RWPE1 (cell line): ENCODE data around the gene FBXL17.

ENCODE experiments used
- CTCF ChIA-PET: fragments of 350-600 bp; sonication (Branson Sonifier 250); formaldehyde crosslinking; extraction: SDS; loops from one replicate; lab custom pipeline; 2021; lab: Yijun Ruan, JAX
- POLR2A ChIA-PET: fragments of 400-600 bp; formaldehyde crosslinking; extraction: SDS; loops from one replicate; lab custom pipeline; 2020; ENCODE audit warnings: antibody characterized with exemption; ENCODE audit not compliant: low non-redundant PET; lab: Yijun Ruan, JAX
- DNase-seq: peaks from one replicate; pipeline ENCODE4 v3.0.0; 2012; ENCODE audit warnings: low spot score
- H3K27ac ChIP-seq: fragments of 450-650 bp; 2 replicates; pipeline ENCODE4 v1.5.1; 2017
- TF ChIP-seq, protein P1 (sequence below): fragments of 450-650 bp; conservative IDR thresholded peaks from 2 replicates; pipeline ENCODE4 v1.5.1; 2017; ENCODE audit warnings: low read depth, mild to moderate bottlenecking

FBXL17 gene

DNA sequence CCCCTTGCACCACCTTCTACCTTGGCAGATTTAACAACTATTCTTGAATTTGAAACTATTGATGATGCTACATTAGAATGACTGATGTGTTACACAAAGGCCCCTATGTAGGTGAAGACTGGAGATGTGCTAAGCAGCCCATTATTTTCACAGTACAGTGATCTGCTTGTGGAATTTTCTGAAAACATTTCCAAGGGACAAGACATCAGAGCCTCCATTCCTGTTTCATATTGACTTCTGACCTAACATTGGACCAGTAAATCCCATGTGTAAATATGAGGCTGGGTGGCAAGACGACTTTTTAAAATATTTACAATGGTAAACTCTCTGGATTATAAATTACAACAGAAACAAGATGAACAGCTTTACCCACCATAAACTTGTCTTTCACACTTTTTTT is 445.4 kb downstream of the FBXL17 start:
- TF ChIP-seq, protein P1, sequence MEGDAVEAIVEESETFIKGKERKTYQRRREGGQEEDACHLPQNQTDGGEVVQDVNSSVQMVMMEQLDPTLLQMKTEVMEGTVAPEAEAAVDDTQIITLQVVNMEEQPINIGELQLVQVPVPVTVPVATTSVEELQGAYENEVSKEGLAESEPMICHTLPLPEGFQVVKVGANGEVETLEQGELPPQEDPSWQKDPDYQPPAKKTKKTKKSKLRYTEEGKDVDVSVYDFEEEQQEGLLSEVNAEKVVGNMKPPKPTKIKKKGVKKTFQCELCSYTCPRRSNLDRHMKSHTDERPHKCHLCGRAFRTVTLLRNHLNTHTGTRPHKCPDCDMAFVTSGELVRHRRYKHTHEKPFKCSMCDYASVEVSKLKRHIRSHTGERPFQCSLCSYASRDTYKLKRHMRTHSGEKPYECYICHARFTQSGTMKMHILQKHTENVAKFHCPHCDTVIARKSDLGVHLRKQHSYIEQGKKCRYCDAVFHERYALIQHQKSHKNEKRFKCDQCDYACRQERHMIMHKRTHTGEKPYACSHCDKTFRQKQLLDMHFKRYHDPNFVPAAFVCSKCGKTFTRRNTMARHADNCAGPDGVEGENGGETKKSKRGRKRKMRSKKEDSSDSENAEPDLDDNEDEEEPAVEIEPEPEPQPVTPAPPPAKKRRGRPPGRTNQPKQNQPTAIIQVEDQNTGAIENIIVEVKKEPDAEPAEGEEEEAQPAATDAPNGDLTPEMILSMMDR, result no peak
- H3K27ac ChIP-seq, result no peak overlapping the region
- no peak for DNase-seq
- POLR2A ChIA-PET, result no interaction called here
- CTCF ChIA-PET, result no interaction called here

DNA sequence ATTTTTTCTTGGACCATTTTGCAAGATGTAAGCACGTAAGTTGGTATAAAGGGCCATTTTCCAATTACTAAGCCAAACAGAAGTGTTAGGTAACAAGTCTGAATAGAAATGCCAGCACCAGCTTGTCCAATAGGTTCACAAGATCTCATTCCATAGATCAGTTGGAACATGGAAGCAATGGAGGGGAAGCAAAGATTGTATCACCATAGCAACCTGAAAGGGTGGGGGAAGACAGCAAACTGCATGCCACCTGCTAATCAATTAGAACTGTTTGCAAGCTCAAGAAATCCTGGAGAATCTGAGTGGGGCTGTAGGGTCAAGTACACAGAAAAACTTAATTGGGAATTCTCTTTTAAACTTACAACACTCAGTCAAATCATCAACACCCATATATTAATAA is 446.3 kb downstream of the FBXL17 start:
- TF ChIP-seq, protein P1, result no peak
- H3K27ac ChIP-seq, result no peak overlapping the region
- DNase-seq, result no peak
- POLR2A ChIA-PET, result no interaction called here
- CTCF ChIA-PET, result no interaction called here

DNA sequence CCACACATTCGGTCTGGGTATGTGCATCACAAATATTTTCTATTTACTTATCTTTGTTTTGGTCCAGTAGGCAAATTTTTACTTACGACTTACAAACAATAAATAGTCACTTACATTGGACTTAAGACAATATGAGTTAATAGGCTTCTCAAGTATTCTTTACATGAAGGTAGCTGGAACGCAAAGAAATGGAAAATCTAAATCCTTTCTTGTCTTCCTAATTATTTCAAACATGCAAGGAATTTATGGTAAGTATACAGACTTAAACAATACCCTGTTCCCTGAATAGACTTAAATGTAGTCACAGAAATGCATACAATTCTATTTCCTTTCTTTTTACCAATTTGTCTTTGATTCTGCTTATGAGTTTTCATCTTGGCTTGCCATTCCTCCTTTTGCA is 448.6 kb downstream of the FBXL17 start:
- TF ChIP-seq, protein P1, result no peak
- ChIA-PET CTCF (no interaction called here), POLR2A (no interaction called here)
- DNase-seq, result no peak
- H3K27ac ChIP-seq, result no peak overlapping the region

DNA sequence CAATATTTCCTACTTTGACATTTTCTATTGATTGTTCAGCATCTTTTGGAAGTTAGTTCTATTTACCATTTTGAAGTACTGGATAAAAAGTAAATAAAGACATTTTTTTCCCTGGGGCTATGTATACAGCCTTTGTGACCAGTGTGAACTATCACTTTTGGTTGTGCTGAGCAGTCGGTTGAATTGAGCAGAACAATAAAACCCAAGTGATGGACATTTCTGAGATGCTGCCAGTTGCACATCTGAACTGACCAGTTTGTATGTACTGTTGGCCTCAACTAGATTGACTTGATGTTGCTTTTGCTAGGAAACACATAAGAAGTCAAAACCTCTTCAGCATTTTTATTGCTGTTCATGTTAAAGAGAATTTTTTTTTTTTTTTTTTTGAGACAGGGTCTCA is 451.0 kb downstream of the FBXL17 start:
- TF ChIP-seq, protein P1, result no peak
- CTCF ChIA-PET, result no interaction called here
- POLR2A ChIA-PET, result no interaction called here
- no peak overlapping the region for H3K27ac ChIP-seq
- DNase-seq, result no peak

DNA sequence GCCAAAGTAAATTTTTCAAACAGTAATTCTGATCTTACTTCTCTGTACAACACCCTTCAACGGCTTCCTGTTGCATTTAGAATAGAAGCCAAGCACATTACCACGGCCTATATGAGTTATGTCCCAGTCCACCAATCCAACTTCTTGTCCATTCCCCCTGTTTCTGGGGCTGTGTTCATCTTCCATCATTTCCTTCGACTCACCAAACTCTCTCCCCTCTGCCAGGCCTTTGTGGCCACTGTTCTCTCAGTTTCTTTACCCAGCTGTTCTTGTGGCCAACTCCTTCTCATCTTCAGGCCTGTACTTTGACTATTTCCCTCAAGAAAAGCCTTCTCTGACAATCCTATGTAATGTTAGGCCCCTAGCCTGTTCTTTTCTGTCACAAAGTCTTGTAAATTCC is 451.8 kb downstream of the FBXL17 start:
- CTCF ChIA-PET, result interaction anchor here (0.6 kb wide), 1 partner anchor 7 kb away, joined by 3 read pairs; no protein-coding TSS in a partner anchor

DNA sequence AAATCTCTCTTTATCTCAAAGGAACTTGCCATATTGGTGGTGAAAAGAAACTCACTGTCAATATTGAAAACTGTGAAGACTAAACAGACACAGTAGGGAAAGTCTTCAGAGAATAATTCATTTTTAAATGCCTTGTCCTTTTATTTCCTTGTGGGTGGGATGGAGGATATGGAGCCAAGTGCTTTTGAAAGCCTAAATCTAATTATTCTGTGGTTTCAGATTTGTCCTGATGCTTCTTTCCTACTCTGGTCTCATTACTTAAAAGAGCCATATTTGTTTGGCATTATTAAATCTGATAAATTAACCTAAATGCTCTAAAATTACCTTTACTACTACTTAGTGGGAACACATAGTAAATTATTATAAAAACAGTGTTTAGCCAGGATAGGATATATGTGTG is 452.8 kb downstream of the FBXL17 start:
- TF ChIP-seq, protein P1, result no peak
- no peak for DNase-seq
- POLR2A ChIA-PET, result no interaction called here
- H3K27ac ChIP-seq, result no peak overlapping the region
- CTCF ChIA-PET, result interaction anchor here (0.6 kb wide), 1 partner anchor 414 kb away, joined by 3 read pairs; no protein-coding TSS in a partner anchor

More for the DNA sequence above, 451.8 kb downstream of the FBXL17 start:
- no peak overlapping the region for H3K27ac ChIP-seq
- TF ChIP-seq, protein P1, result no peak
- no peak for DNase-seq
- POLR2A ChIA-PET, result no interaction called here

DNA sequence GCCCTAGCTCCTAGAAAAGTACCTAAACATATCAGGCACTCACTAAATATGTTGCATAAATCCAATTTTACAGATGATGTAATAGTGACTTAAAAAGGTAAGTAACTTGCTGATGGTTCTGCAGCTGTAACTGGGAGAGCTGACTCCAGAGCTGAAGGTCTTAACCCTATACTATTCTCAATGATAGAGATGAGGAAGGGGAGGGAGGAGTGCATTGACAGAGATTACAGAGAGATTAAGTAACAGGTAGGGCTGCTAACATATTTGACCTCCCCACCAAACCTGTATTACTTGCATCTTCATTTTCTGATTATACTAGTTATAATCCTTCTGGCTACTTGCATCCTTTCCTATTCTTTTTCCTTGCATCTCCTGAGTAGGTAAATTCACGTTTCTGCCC is 455.8 kb downstream of the FBXL17 start:
- DNase-seq, result no peak
- POLR2A ChIA-PET, result no interaction called here
- CTCF ChIA-PET, result interaction anchor here (0.5 kb wide), 1 partner anchor 8 kb away, joined by 3 read pairs; no protein-coding TSS in a partner anchor
- TF ChIP-seq, protein P1, result no peak
- no peak overlapping the region for H3K27ac ChIP-seq
